Choroid plexus epithelial cell (primary cell): ENCODE results near the gene TMED7.
A peak's percentile ranks its signal among the peaks of the same experiment; 100 is the strongest.
"Not testable (repeated sequence)": the region's sequence is repeated elsewhere in the genome, so short reads cannot be mapped to it uniquely, and the experiment has no call there.

ENCODE experiments used
- DNase-seq: peaks from one replicate; pipeline ENCODE4 v3.0.0-alpha.2; 2010; ENCODE audit warnings: low read depth
- H3K4me3 ChIP-seq: 2 replicates; pipeline ENCODE4 v1.5.1; 2011; ENCODE audit warnings: low read depth, mild to moderate bottlenecking, control low read depth, low read length, moderate library complexity
- TF ChIP-seq, protein P1 (sequence below): conservative IDR thresholded peaks from 2 replicates; pipeline ENCODE4 v1.5.1; 2011; ENCODE audit warnings: low read depth, mild to moderate bottlenecking, control low read depth, inconsistent platforms, low read length, moderate library complexity

Gene TMED7

DNA sequence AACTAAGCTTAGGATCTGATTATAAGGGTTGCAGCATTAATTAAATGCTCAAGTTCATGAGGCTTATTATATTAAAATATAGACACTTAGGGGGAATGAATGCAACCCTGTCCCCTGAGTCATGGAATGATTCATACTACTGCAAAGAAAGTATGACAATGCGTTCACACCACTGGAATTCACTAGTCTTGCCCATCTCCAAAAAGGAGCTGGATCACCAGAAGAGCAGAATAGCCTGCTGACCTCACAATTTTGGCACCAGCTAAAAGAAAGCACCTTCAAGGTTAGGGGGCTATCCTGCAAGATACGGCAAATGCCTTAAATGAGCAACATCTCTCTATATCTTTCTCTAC lies 32.0 kb upstream of the TMED7 start:
- TF ChIP-seq, protein P1, sequence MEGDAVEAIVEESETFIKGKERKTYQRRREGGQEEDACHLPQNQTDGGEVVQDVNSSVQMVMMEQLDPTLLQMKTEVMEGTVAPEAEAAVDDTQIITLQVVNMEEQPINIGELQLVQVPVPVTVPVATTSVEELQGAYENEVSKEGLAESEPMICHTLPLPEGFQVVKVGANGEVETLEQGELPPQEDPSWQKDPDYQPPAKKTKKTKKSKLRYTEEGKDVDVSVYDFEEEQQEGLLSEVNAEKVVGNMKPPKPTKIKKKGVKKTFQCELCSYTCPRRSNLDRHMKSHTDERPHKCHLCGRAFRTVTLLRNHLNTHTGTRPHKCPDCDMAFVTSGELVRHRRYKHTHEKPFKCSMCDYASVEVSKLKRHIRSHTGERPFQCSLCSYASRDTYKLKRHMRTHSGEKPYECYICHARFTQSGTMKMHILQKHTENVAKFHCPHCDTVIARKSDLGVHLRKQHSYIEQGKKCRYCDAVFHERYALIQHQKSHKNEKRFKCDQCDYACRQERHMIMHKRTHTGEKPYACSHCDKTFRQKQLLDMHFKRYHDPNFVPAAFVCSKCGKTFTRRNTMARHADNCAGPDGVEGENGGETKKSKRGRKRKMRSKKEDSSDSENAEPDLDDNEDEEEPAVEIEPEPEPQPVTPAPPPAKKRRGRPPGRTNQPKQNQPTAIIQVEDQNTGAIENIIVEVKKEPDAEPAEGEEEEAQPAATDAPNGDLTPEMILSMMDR: no peak
- DNase-seq: peak; percentile 71
- no peak overlapping the region for H3K4me3 ChIP-seq

DNA sequence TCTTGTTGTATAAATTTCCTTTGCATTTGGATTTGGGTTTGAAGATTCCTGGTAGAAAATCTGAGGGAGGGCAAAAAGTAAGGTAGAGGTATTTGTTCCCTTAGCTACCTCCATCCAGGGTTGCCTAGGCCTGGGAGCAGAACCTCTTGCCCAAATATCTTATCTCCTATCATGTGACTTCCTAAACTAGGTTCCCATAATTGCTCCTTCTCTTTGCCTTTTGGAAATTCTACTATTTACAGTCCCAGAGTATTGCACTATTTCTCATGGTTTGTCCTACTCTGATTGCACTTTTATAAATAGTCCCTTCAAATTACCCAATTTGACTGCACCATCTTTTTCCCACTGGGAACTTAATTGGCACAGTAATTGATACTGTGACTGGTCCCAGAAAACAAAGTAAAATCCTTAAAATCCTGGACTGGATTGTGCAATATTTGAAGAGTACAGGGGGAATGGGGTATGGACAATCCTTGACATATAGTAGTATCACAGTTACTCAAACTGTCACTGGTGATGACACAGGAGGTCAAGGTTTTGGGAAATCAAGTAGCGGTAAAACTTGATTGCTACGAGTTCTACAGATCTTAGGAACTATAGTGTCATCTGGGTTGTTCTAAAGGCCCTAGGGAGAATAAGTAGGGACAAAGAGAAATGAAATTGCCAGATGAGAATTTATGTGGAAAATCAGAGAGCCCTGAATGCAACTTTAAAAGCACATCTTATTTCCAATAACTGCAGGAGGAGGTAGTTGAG lies 31.5 kb upstream of the TMED7 start:
- DNase-seq: no peak
- TF ChIP-seq, protein P1: no peak
- no peak overlapping the region for H3K4me3 ChIP-seq

DNA sequence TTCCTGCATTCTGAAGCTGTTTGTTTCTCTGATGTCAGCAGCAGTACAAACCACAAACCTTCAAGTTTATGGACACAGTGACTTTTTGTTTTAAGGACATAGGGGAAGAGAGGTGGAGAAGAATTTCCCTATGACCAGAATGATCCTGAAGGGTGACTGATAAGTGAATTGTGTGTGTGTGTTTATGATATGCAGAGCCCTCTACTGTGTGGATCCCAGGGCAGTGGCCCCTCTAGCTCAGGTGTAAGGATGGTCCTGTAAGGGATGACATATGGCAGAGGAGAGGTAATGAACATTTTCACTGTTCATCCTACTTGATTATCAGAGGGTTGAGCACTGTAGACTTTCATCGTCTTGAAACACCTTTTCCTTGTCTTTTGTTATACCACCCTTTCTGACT lies 30.6 kb upstream of the TMED7 start:
- no peak for DNase-seq
- TF ChIP-seq, protein P1: no peak

DNA sequence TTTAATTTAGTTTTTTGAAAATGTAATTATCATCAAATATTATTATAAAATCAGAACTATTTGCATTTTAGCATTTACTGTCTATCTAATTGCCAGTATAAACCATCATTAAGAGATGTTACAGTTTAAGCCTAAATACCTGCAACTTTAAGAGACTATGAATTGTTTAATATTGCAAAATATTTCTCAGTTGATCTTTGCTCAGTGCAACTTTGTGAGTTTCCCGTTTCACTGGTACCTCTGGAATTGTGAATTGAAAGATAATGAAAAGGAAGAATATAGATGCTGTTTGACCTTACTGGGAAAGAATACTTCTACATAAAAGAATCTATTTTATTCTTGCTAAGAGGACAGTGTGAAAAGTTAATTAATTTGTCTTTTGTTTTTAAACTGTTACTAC lies 30.2 kb upstream of the TMED7 start:
- TF ChIP-seq, protein P1: no peak
- H3K4me3 ChIP-seq: no peak overlapping the region
- no peak for DNase-seq

More for the DNA sequence above, 30.6 kb upstream of the TMED7 start:
- H3K4me3 ChIP-seq: no peak overlapping the region

DNA sequence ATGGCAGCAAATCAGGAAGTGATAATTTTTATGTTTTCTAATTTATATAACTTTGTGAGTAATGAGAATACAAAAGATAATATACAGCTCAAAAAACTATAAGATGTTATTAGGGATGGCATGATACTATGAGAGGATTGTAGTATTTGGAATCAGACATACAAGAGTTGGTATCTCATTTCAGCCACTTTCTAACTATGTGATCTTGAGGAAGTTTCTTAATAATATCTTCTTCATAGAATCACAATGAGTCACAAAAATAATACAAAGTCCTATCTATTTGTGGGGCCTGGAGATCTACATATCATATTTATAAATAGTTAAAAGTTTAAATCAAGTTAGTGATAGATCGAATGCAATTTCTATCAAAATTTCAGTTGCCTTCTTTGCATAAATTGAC lies 23.7 kb upstream of the TMED7 start:
- peak; percentile 46 for DNase-seq
- TF ChIP-seq, protein P1: no peak
- no peak overlapping the region for H3K4me3 ChIP-seq

DNA sequence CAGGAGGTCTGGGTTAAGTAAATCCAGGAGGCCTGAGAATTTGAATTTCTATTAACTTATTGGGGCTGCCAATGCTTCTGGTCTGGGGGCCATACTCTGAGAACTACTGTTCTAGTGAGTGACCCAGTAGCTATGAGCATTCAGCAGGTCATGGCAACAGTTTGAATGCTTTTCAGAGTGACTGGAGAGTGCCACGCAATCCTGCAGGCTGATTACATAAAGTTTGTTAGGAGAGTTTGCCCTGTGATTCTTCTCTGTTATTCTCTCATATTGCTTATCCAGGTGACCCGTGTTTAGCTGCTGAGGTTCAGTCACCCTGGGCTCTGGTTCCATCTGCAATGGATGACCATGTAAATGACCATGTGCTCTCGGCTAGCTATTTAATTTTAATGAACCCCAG lies 22.2 kb upstream of the TMED7 start:
- DNase-seq: no peak
- TF ChIP-seq, protein P1: no peak
- no peak overlapping the region for H3K4me3 ChIP-seq

DNA sequence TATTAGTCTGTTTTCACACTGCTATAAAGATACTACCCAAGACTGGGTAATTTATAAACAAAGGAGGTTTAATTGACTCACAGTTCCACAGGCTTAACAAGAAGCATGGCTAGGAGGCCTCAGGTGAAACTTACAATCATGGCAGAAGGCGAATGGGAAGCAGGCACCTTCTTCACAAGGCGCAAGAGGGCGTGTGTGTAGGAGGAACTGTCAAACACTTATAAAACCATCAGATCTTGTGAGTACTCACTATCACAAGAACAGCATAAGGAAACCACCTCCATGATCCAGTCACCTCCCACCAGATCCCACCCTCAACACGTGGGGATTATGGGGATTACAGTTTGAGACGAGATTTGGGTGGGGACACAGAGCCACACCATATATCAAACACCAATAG lies 19.6 kb upstream of the TMED7 start:
- not testable (repeated sequence) for H3K4me3 ChIP-seq, DNase-seq
